NCI-H524 treated with DMSO at 0.1 percent for 48 hours (cell line): ENCODE data around the gene ZRANB2.
A peak's percentile ranks its signal among the peaks of the same experiment; 100 is the strongest.

Experiments used
- DNase-seq: peaks from one replicate; lab custom pipeline; 2025; lab: John Stamatoyannopoulos, UW

ZRANB2 gene

DNA sequence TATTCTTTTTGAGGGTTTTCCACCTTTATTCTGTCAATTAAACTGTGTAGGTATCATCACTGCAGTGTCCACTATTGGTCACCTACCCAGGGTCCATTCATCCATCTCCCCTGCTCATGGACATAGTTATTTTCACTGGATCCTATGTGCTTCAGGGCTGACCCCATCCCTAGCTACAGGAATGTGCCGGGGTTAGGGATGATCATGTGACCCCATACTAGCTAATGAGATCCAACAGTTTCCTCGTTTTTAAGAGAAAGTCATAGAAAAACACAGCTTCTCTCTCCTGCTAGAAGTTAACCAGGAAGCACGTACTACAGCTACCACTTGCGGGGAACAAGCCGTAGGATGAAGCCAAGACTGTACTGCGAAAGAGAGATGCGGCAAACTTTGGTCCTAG lies 52.8 kb downstream of the ZRANB2 start:
- no peak for DNase-seq

DNA sequence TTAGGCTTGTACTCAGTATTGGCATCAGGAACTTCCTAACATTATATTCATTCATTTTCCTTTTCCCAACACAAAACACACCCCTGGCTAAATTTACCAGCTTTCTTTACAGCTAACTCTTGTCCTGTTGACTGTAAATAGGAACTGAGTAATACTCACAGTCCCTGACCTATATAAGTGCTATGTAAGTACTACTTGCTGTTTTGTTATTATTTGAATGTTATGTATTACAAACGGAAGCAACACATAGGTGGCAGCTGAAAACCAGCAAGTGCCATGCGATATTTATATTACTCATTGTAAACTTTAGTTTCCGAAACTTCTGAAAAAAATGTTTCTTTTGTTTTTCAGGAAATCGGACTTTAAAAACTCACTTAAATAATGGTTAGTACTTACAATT lies 54.7 kb downstream of the ZRANB2 start:
- no peak for DNase-seq

DNA sequence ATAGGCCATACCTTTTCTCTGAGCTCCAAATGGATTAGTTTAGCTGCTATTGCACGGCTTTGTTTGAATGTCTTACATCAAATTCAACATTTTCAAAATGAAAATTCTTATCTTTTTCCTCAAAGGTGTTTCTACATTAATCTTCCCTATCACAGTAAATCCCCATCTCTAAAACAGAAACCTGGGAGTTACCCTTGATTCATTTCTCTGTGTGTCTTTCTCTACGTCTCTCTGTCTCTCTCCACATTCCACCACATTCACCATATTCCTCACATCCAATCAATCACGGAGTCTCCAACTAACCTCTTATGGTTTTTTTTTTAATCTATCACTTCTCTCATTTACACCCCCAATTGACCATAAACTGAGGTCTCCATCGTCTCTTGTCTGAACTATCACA lies 57.3 kb downstream of the ZRANB2 start:
- no peak for DNase-seq

DNA sequence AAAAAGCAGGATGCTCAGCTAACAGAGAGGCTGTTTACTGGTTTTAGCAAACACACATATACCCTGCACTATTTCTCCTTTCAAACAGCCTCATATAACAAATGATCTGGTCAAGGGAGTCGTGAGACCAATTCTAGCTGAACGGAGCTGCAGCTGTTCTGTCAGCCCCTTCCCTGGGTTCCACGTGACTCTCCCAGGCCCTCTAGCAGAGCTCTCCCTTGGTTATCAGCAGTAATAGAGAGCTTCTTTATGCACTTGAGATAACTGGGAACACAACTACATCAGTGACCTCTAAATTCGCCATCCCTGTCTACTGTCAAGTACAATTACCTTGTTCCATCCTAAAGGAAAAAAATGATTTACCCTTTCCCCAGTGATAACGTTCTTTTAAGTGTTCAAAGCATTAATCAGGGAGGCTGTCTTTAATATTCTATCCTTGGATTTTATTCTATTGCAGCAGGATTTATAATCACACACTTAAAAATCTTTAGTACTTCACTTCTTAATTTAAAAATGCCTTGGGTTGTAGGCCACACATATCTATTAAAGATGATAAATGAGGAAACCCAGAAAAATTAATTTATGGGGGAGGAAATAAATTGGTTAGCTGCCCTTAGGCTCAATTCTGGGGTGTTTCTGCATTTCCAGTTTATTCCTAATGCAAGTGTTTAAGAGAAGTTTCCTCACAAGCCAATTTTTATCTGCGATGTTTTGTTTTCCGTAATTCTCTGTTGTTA lies 61.4 kb downstream of the ZRANB2 start:
- DNase-seq: peak; percentile 37

DNA sequence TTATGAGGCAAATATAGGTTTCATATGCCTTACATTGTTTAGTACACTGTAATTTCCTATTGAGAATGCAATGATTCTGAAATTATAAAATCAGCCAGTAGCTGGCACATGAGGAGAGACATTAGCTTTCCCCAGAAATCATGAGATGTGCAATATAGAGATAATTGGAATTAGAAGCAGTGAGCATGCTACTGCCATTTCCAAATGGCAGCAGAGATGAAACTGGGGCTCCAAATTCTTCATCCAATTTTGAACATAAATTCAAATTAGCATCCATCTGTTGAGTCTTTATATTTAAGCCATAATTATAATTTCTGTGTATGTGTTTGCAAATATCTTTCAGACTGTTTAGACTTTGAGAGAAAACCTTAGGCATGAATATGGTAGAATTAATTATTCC lies 62.0 kb downstream of the ZRANB2 start:
- no peak for DNase-seq

DNA sequence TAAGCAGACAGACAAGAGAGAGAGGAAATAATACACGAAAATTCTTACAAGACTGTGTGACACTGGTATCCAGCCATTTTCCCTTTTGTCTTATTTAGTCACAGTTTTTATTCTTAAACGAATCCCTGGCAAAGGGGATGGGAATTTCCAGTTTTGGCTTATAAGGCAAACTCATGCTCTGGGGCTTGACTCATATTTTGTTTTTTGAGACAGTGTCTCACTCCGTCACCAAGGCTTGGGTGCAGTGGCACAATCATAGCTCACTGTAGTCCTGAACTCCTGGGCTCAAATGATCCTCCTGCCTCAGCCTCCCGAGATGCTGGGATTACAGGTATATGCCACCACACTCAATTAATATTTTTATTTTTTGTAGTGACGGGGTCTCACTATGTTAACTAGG lies 65.1 kb downstream of the ZRANB2 start:
- no peak for DNase-seq

DNA sequence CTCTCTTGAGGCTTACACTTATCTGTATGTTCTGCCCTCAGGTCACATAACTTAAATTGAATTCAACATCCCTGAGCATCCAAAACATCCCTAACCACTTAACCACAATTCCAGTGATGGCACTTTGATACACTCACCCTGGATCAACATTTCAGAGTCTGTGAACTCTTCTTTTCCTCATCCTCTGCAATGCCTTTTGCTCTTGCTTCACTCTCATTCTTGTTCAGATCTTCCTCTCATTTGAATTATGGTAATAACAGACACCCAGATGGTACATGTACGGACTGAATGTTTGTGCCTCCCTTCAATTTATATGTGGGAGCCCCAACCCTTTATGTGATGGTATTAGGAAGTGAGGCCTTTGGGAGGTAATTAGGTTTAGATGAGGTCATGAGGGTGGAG lies 66.7 kb downstream of the ZRANB2 start:
- DNase-seq: no peak
